HG03135 (cell line): ENCODE data around the gene SEMA6C.
"Not testable (repeated sequence)": the region's sequence is repeated elsewhere in the genome, so short reads cannot be mapped to it uniquely, and the experiment has no call there.

Experiments
- ATAC-seq: cut with Tn5 transposase; IDR thresholded peaks from one replicate; pipeline ENCODE4 v1.9.1; 2021; ENCODE audit warnings: mild to moderate bottlenecking, moderate library complexity; ENCODE audit not compliant: unreplicated experiment

The SEMA6C gene

GRCh38 chr1:151132335-151133017 lies 14.0 kb downstream of the SEMA6C start:
- no peak for ATAC-seq

- no peak for ATAC-seq
These were observed 14.6 kb downstream of the SEMA6C start for GRCh38 chr1:151131701-151132334.

- ATAC-seq, result peak; percentile 79
These were observed 15.3 kb downstream of the SEMA6C start for GRCh38 chr1:151130987-151131586.

- ATAC-seq, result no peak
These were observed 17.6 kb downstream of the SEMA6C start for GRCh38 chr1:151128800-151129199.

- no peak for ATAC-seq
These were observed 21.5 kb downstream of the SEMA6C start for GRCh38 chr1:151124763-151125403.

GRCh38 chr1:151113877-151114276 lies 32.6 kb downstream of the SEMA6C start:
- no peak for ATAC-seq

- ATAC-seq, result no peak
These were observed 38.1 kb downstream of the SEMA6C start for GRCh38 chr1:151108331-151108730.

- no peak for ATAC-seq
These were observed 39.5 kb downstream of the SEMA6C start for GRCh38 chr1:151106894-151107293.

- no peak for ATAC-seq
These were observed 41.8 kb downstream of the SEMA6C start for GRCh38 chr1:151104630-151105029.

GRCh38 chr1:151098126-151098525 lies 48.3 kb downstream of the SEMA6C start:
- no peak for ATAC-seq

- ATAC-seq, result not testable (repeated sequence)
These were observed 49.0 kb downstream of the SEMA6C start for GRCh38 chr1:151097426-151097825.

GRCh38 chr1:151085953-151086559 lies 60.4 kb downstream of the SEMA6C start:
- ATAC-seq, result no peak
